HG03432 (cell line): ENCODE measurements around the gene VCL.
"Not testable (repeated sequence)": the region's sequence is repeated elsewhere in the genome, so short reads cannot be mapped to it uniquely, and the experiment has no call there.

ENCODE experiments used
- ATAC-seq: cut with Tn5 transposase; IDR thresholded peaks from one replicate; pipeline ENCODE4 v1.9.1; 2021; ENCODE audit warnings: mild to moderate bottlenecking, moderate library complexity; ENCODE audit not compliant: unreplicated experiment

The VCL gene

GRCh38 chr10:74103560-74104258 lies 105.8 kb downstream of the VCL start:
- ATAC-seq: no peak

GRCh38 chr10:74104480-74104879 lies 106.6 kb downstream of the VCL start:
- no peak for ATAC-seq

GRCh38 chr10:74104996-74105395 lies 107.1 kb downstream of the VCL start:
- no peak for ATAC-seq

- ATAC-seq: no peak
These were observed 109.5 kb downstream of the VCL start for GRCh38 chr10:74107391-74107790.

GRCh38 chr10:74109452-74109851 lies 111.5 kb downstream of the VCL start:
- no peak for ATAC-seq

- no peak for ATAC-seq
These were observed 112.2 kb downstream of the VCL start for GRCh38 chr10:74110120-74110519.

- no peak for ATAC-seq
These were observed 113.9 kb downstream of the VCL start for GRCh38 chr10:74111799-74112198.

- ATAC-seq: no peak
These were observed 115.6 kb downstream of the VCL start for GRCh38 chr10:74113546-74113945.

GRCh38 chr10:74114041-74114448 lies 116.1 kb downstream of the VCL start:
- ATAC-seq: no peak

GRCh38 chr10:74117738-74118137 lies 119.8 kb downstream of the VCL start:
- no peak for ATAC-seq

GRCh38 chr10:74118804-74119203 lies 120.9 kb downstream of the VCL start:
- no peak for ATAC-seq

GRCh38 chr10:74120911-74121310 lies 123.0 kb downstream of the VCL start:
- ATAC-seq: no peak

GRCh38 chr10:74121368-74121767 lies 123.5 kb downstream of the VCL start:
- ATAC-seq: no peak

GRCh38 chr10:74122060-74122459 lies 124.1 kb downstream of the VCL start:
- ATAC-seq: no peak

- no peak for ATAC-seq
These were observed 125.2 kb downstream of the VCL start for GRCh38 chr10:74123081-74123480.

- ATAC-seq: no peak
These were observed 136.3 kb downstream of the VCL start for GRCh38 chr10:74133923-74134820.

- no peak for ATAC-seq
These were observed 137.5 kb downstream of the VCL start for GRCh38 chr10:74135452-74135851.

GRCh38 chr10:74137992-74138391 lies 140.1 kb downstream of the VCL start:
- ATAC-seq: no peak

GRCh38 chr10:74138596-74138995 lies 140.7 kb downstream of the VCL start:
- ATAC-seq: not testable (repeated sequence)

- ATAC-seq: no peak
These were observed 142.1 kb downstream of the VCL start for GRCh38 chr10:74139981-74140380.

- ATAC-seq: no peak
These were observed 142.6 kb downstream of the VCL start for GRCh38 chr10:74140553-74140952.

- no peak for ATAC-seq
These were observed 147.2 kb downstream of the VCL start for GRCh38 chr10:74145133-74145532.
